Activated CD4-positive, alpha-beta T cell treated with anti-CD3 and anti-CD28 coated beads for 24 hours (primary cell): ENCODE results near the gene PDCD1.

Experiments
- DNase-seq, 2 donors: peaks; one replicate each; pipeline ENCODE4 v3.0.0-alpha.2; 2020; ENCODE audit warnings: low read depth in 2 of 2

PDCD1 gene

GRCh38 chr2:241865416-241865956 lies 6.8 kb upstream of the PDCD1 start:
- DNase-seq: no peak

GRCh38 chr2:241864850-241865213 lies 6.1 kb upstream of the PDCD1 start:
- DNase-seq: no peak

GRCh38 chr2:241864168-241864849 lies 5.6 kb upstream of the PDCD1 start:
- DNase-seq: no peak

- peak in 1 of 2 donors; percentile 72 for DNase-seq
These were observed 4.9 kb upstream of the PDCD1 start for GRCh38 chr2:241863536-241863954.

- no peak for DNase-seq
These were observed 4.3 kb upstream of the PDCD1 start for GRCh38 chr2:241862775-241863535.

- no peak for DNase-seq
These were observed 3.4 kb upstream of the PDCD1 start for GRCh38 chr2:241862093-241862492.

GRCh38 chr2:241861264-241861663 lies 2.6 kb upstream of the PDCD1 start:
- DNase-seq: no peak

- DNase-seq: no peak
These were observed 1.7 kb upstream of the PDCD1 start for GRCh38 chr2:241860184-241861078.

- peak; percentile 52 to 72 for DNase-seq
These were observed 916 bp upstream of the PDCD1 start for GRCh38 chr2:241859436-241860183.

- no peak for DNase-seq
These were observed 332 bp upstream of the PDCD1 start for GRCh38 chr2:241859017-241859435.

- no peak for DNase-seq
These were observed 1.0 kb downstream of the PDCD1 start for GRCh38 chr2:241857572-241858121.

GRCh38 chr2:241857041-241857541 lies 1.6 kb downstream of the PDCD1 start:
- DNase-seq: no peak

- DNase-seq: no peak
These were observed 2.7 kb downstream of the PDCD1 start for GRCh38 chr2:241855888-241856422.

- no peak for DNase-seq
These were observed 3.3 kb downstream of the PDCD1 start for GRCh38 chr2:241855245-241855887.

GRCh38 chr2:241854342-241855244 lies 4.1 kb downstream of the PDCD1 start:
- no peak for DNase-seq

- DNase-seq: no peak
These were observed 4.9 kb downstream of the PDCD1 start for GRCh38 chr2:241853651-241854341.

GRCh38 chr2:241852981-241853631 lies 5.6 kb downstream of the PDCD1 start:
- DNase-seq: no peak
